Muscle layer of colon (tissue), 2 donors: ENCODE results near the gene TGFB3.
A peak's percentile ranks its signal among the peaks of the same experiment; 100 is the strongest.
"Not testable (repeated sequence)": the region's sequence is repeated elsewhere in the genome, so short reads cannot be mapped to it uniquely, and the experiment has no call there.

Experiments
- H3K27ac ChIP-seq: one replicate; pipeline ENCODE4 v1.7.0; 2013; ENCODE audit warnings: low read depth, mild to moderate bottlenecking, low read length, moderate library complexity
- H3K27me3 ChIP-seq, 2 donors: one replicate each; pipeline ENCODE4 v1.7.0; 2013; ENCODE audit warnings: low read length in 2 of 2, mild to moderate bottlenecking in 2 of 2; ENCODE audit not compliant: insufficient read depth in 2 of 2, control insufficient read depth in 1 of 2
- H3K36me3 ChIP-seq: one replicate; pipeline ENCODE4 v1.7.0; 2013; ENCODE audit warnings: mild to moderate bottlenecking, low read length; ENCODE audit not compliant: insufficient read depth
- H3K4me1 ChIP-seq: one replicate; pipeline ENCODE4 v1.7.0; 2013; ENCODE audit warnings: mild to moderate bottlenecking, low read length; ENCODE audit not compliant: insufficient read depth
- H3K4me3 ChIP-seq, 2 donors: one replicate each; pipeline ENCODE4 v1.7.0; 2013; ENCODE audit warnings: low read length in 2 of 2, low read depth in 1 of 2, mild to moderate bottlenecking in 1 of 2, moderate library complexity in 1 of 2
- H3K9ac ChIP-seq: one replicate; pipeline ENCODE4 v1.7.0; 2013; ENCODE audit warnings: low read length
- H3K9me3 ChIP-seq: one replicate; pipeline ENCODE4 v1.7.0; 2013; ENCODE audit warnings: mild to moderate bottlenecking, low read length
- donor health status: abdominal sarcoma.
- donor health status: Adenocarcinoma of cecum.

TGFB3 gene

GRCh38 chr14:75981426-75982265, at the start of gene TGFB3:
Gene TGFB3 (minus strand): TSS chr14:75981995. CDS start chr14:75980893, 1,102 bp downstream.
- Histone ChIP-seq H3K36me3 (no peaks in the 10 kb centered on the region), H3K27me3 (no peaks in the 10 kb centered on the region), H3K27ac (peak within 1 kb of the TSS; percentile 91), H3K9me3 (no peaks in the 10 kb centered on the region), H3K9ac (peak within 1 kb of the TSS; percentile 74), H3K4me3 (peak within 1 kb of the TSS; percentile 53 to 59), H3K4me1 (peaks cover 32% of the 10 kb centered on the region)

- H3K27me3 ChIP-seq: no peaks in the 10 kb centered on the region
- no peaks in the 10 kb centered on the region for H3K9me3 ChIP-seq
- H3K4me1 ChIP-seq: no peaks in the 10 kb centered on the region
- no peak overlapping the region for H3K9ac ChIP-seq
- no peaks in the 10 kb centered on the region for H3K36me3 ChIP-seq
- H3K4me3 ChIP-seq: no peak overlapping the region
- H3K27ac ChIP-seq: no peak overlapping the region
Observed at GRCh38 chr14:76024211-76024907, 42.6 kb upstream of the TGFB3 start.

GRCh38 chr14:76023757-76024156, 42.0 kb upstream of the TGFB3 start:
- H3K4me1 ChIP-seq: no peaks in the 10 kb centered on the region
- no peaks in the 10 kb centered on the region for H3K9me3 ChIP-seq
- no peak overlapping the region for H3K4me3 ChIP-seq
- H3K27me3 ChIP-seq: no peaks in the 10 kb centered on the region
- H3K9ac ChIP-seq: no peak overlapping the region
- H3K36me3 ChIP-seq: no peaks in the 10 kb centered on the region
- no peak overlapping the region for H3K27ac ChIP-seq

- Histone ChIP-seq H3K4me1 (no peaks in the 10 kb centered on the region), H3K27ac (no peak overlapping the region), H3K4me3 (no peak overlapping the region), H3K36me3 (no peaks in the 10 kb centered on the region), H3K9ac (no peak overlapping the region), H3K27me3 (no peaks in the 10 kb centered on the region), H3K9me3 (no peaks in the 10 kb centered on the region)
Observed at GRCh38 chr14:76022991-76023390, 41.2 kb upstream of the TGFB3 start.

GRCh38 chr14:76019676-76020075, 37.9 kb upstream of the TGFB3 start:
- Histone ChIP-seq H3K9me3 (no peaks in the 10 kb centered on the region), H3K36me3 (no peaks in the 10 kb centered on the region), H3K9ac (no peak overlapping the region), H3K4me1 (no peaks in the 10 kb centered on the region), H3K4me3 (no peak overlapping the region), H3K27ac (no peak overlapping the region), H3K27me3 (no peaks in the 10 kb centered on the region)

- H3K9me3 ChIP-seq: no peaks in the 10 kb centered on the region
- H3K27me3 ChIP-seq: no peaks in the 10 kb centered on the region
- no peak overlapping the region for H3K27ac ChIP-seq
Observed at GRCh38 chr14:76015668-76016067, 33.9 kb upstream of the TGFB3 start.

GRCh38 chr14:76015191-76015590, 33.4 kb upstream of the TGFB3 start:
- no peaks in the 10 kb centered on the region for H3K27me3 ChIP-seq
- no peak overlapping the region for H3K27ac ChIP-seq
- H3K4me3 ChIP-seq: no peak overlapping the region
- no peaks in the 10 kb centered on the region for H3K9me3 ChIP-seq
- H3K36me3 ChIP-seq: peaks cover 4% of the 10 kb centered on the region
- no peak overlapping the region for H3K9ac ChIP-seq
- H3K4me1 ChIP-seq: peaks cover 18% of the 10 kb centered on the region

More at GRCh38 chr14:76015668-76016067, 33.9 kb upstream of the TGFB3 start:
- Histone ChIP-seq H3K4me1 (peaks cover 18% of the 10 kb centered on the region), H3K36me3 (peaks cover 4% of the 10 kb centered on the region), H3K4me3 (no peak overlapping the region), H3K9ac (no peak overlapping the region)

- no peaks in the 10 kb centered on the region for H3K9me3 ChIP-seq
- H3K36me3 ChIP-seq: peaks cover 11% of the 10 kb centered on the region
- peak overlapping the region; percentile 9 for H3K27ac ChIP-seq
- H3K4me1 ChIP-seq: peaks cover 18% of the 10 kb centered on the region
- H3K4me3 ChIP-seq: no peak overlapping the region
- no peaks in the 10 kb centered on the region for H3K27me3 ChIP-seq
- H3K9ac ChIP-seq: no peak overlapping the region
Observed at GRCh38 chr14:76012354-76012753, 30.6 kb upstream of the TGFB3 start.

- H3K4me1 ChIP-seq: peaks cover 18% of the 10 kb centered on the region
- peaks cover 11% of the 10 kb centered on the region for H3K36me3 ChIP-seq
- H3K4me3 ChIP-seq: no peak overlapping the region
- H3K9me3 ChIP-seq: no peaks in the 10 kb centered on the region
- H3K27ac ChIP-seq: no peak overlapping the region
- H3K9ac ChIP-seq: no peak overlapping the region
- H3K27me3 ChIP-seq: no peaks in the 10 kb centered on the region
Observed at GRCh38 chr14:76011930-76012329, 30.1 kb upstream of the TGFB3 start.

- H3K36me3 ChIP-seq: peaks cover 23% of the 10 kb centered on the region
Observed at GRCh38 chr14:76009627-76010026, 27.8 kb upstream of the TGFB3 start.

GRCh38 chr14:76007852-76008251, 26.1 kb upstream of the TGFB3 start:
- Histone ChIP-seq H3K4me1 (peaks cover 14% of the 10 kb centered on the region), H3K27me3 (no peaks in the 10 kb centered on the region), H3K9ac (no peak overlapping the region), H3K27ac (no peak overlapping the region), H3K4me3 (no peak overlapping the region), H3K36me3 (peaks cover 23% of the 10 kb centered on the region), H3K9me3 (peaks cover 10% of the 10 kb centered on the region)

More at GRCh38 chr14:76009627-76010026, 27.8 kb upstream of the TGFB3 start:
- H3K9me3 ChIP-seq, H3K27ac ChIP-seq, H3K27me3 ChIP-seq, H3K9ac ChIP-seq, H3K4me3 ChIP-seq: not testable (repeated sequence)
- peaks cover 18% of the 10 kb centered on the region for H3K4me1 ChIP-seq
